Suprapubic skin (tissue), 4 donors: Measurements from ENCODE around the gene MAST4. TPM values are rescaled to one million over a fixed set of nuclear protein-coding genes. Genes with fewer than 3 reads are reported as not detected.

Source experiments
- DNase-seq, 2 donors: peaks; one replicate each; pipeline ENCODE4 v3.0.0-alpha.2; 2019; ENCODE audit warnings: low spot score in 2 of 2
- H3K27ac ChIP-seq: fragments of 200-600 bp; sonication (generic); one replicate; pipeline ENCODE4 v1.5.1; 2019
- H3K27me3 ChIP-seq: fragments of 200-600 bp; sonication (generic); one replicate; pipeline ENCODE4 v1.5.1; 2019
- H3K36me3 ChIP-seq: fragments of 200-600 bp; sonication (generic); one replicate; pipeline ENCODE4 v1.5.1; 2019
- H3K4me1 ChIP-seq: fragments of 200-600 bp; sonication (generic); one replicate; pipeline ENCODE4 v1.5.1; 2019
- H3K4me3 ChIP-seq: fragments of 200-600 bp; sonication (generic); one replicate; pipeline ENCODE4 v1.5.1; 2019; ENCODE audit warnings: mild to moderate bottlenecking
- H3K9me3 ChIP-seq: fragments of 200-600 bp; sonication (generic); one replicate; pipeline ENCODE4 v1.5.1; 2019
- CTCF ChIP-seq, 2 donors: fragments of 200-600 bp in 1 of 2; fragments of 450-650 bp in 1 of 2; sonication (generic) in 1 of 2; IDR thresholded peaks; one replicate each; pipeline ENCODE4 v1.5.1; 2016 to 2019; ENCODE audit warnings: antibody characterized with exemption in 2 of 2, mild to moderate bottlenecking in 1 of 2, moderate library complexity in 1 of 2
- EP300 ChIP-seq: sonication (generic); formaldehyde crosslinking; IDR thresholded peaks from one replicate; pipeline ENCODE4 v1.6.1; 2017; ENCODE audit warnings: antibody characterized with exemption
- POLR2A ChIP-seq, 2 donors: fragments of 450-650 bp; IDR thresholded peaks; one replicate each; pipeline ENCODE4 v1.6.1; 2017; ENCODE audit warnings: antibody characterized with exemption in 2 of 2, mild to moderate bottlenecking in 2 of 2, moderate library complexity in 2 of 2
- POLR2AphosphoS5 ChIP-seq, 3 donors: sonication (generic); formaldehyde crosslinking; IDR thresholded peaks; one replicate each; pipeline ENCODE4 v1.6.1; 2017; ENCODE audit warnings: antibody characterized with exemption in 3 of 3
- WGBS: methylation state at CpG from one replicate; pipeline ENCODE4 v1.1.5; 2018; 5-methylcytosine and 5-hydroxymethylcytosine counted together
- total RNA-seq, 4 donors: library from RNA; depleted of rRNA; stranded (reverse); fragments of >200 nt; gene quantifications; one replicate each; pipeline ENCODE4 v1.1.0, GENCODE V29; 2016

The MAST4 gene
- total RNA-seq, 4 donors from 2014 or later, result 79.2 to 144 (median 98.1) TPM

DNA sequence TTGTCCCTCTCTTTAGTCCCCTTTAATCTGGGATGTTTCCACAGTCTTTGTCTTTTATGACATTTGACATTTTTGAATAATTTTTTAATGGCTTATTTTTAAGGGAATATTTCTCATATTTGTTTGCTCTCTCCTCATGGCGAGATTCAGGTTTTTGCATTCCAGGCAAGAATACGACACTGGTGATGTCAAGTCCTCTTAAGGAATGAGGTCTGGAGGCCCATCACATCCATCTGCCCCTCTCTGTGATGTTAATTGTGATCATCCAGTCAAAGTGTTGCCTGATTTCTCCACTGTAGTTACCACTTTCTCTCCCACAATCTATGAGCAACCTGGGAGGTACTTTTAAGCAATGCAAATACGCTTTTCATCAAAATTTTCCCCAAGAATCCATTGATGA is 193.2 kb downstream of the MAST4 start:
- no peak for DNase-seq
- TF ChIP-seq POLR2A (IDR thresholded peaks at IDR 0.05), result no peak
- TF ChIP-seq POLR2AphosphoS5 (IDR thresholded peaks at IDR 0.05), result no peak
- no peak for TF ChIP-seq CTCF (IDR thresholded peaks at IDR 0.05)
- TF ChIP-seq EP300, result no peak
- Histone ChIP-seq H3K9me3 (no peaks in the 10 kb centered on the region), H3K4me1 (no peaks in the 10 kb centered on the region), H3K36me3 (no peaks in the 10 kb centered on the region), H3K27ac (no peak overlapping the region), H3K4me3 (no peak overlapping the region), H3K27me3 (no peaks in the 10 kb centered on the region)
- 93% methylated on average over 3 of the region's 3 CpGs for WGBS

GRCh38 chr5:66793049-66793448 is 196.9 kb downstream of the MAST4 start:
- WGBS, result 97% methylated on average over 2 of the region's 2 CpGs
- no peaks in the 10 kb centered on the region for H3K4me1 ChIP-seq
- no peak for DNase-seq

GRCh38 chr5:66795682-66796081 is 199.5 kb downstream of the MAST4 start:
- H3K27ac ChIP-seq, result no peak overlapping the region
- no peaks in the 10 kb centered on the region for H3K36me3 ChIP-seq
- H3K4me1 ChIP-seq, result no peaks in the 10 kb centered on the region
- no peaks in the 10 kb centered on the region for H3K27me3 ChIP-seq
- no peak for DNase-seq
- no peaks in the 10 kb centered on the region for H3K9me3 ChIP-seq
- WGBS, result 94% methylated on average over 1 of the region's 1 CpG
- TF ChIP-seq POLR2AphosphoS5 (IDR thresholded peaks at IDR 0.05) (no peak), EP300 (no peak), CTCF (IDR thresholded peaks at IDR 0.05) (no peak), POLR2A (IDR thresholded peaks at IDR 0.05) (no peak)
- no peak overlapping the region for H3K4me3 ChIP-seq

More at GRCh38 chr5:66793049-66793448, 196.9 kb downstream of the MAST4 start:
- Histone ChIP-seq H3K9me3 (no peaks in the 10 kb centered on the region), H3K36me3 (no peaks in the 10 kb centered on the region), H3K4me3 (no peak overlapping the region), H3K27me3 (no peaks in the 10 kb centered on the region), H3K27ac (no peak overlapping the region)
- no peak for TF ChIP-seq EP300
- TF ChIP-seq CTCF (IDR thresholded peaks at IDR 0.05), result no peak
- TF ChIP-seq POLR2A (IDR thresholded peaks at IDR 0.05), result no peak
- no peak for TF ChIP-seq POLR2AphosphoS5 (IDR thresholded peaks at IDR 0.05)

DNA sequence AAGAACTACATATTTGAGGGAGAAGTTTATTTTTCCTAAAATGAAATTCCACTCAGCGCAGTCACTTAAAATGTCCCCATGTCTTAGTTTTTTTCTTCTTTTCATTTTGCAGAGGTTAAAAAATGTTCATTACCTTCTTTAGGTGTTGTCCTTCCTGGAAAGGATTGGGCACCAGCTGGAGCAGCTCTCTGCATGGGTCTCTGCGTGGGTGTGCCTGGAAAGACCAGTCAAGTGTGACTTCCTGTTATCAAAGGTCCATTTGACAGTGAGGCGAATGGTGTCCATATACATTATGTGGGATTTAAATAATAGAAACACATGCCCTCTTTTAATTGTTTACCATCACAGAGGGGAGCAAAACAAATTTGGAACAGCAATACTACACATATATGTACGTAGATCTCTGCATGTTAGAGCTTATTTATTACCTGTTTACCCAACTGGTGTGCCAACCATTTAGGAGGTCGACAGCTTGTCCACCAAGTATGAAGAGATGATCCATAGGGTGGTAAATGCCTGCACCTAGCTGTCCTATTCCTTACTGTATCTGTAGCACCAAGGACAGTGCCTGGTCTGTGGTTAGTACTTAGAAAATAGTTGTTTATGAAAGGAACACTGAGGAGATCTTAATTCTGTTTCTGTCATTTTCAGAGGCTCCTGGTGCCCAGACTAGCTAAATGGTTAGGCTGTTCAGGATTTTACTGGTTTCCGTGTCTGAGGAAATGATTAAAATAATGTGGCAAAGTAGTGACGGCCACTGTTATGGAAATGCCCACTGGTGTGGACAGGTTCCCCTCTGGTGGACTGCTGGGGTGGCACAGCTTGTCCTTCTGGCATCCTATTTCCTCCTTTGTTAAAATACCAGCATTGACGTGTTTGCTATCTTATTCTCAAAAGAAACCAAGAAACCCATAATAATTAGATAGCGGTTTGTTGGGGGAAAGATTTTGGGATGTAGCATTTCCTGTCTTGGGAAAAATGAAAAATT is 200.4 kb downstream of the MAST4 start:
- H3K27me3 ChIP-seq, result no peaks in the 10 kb centered on the region
- WGBS, result 73% methylated on average over 9 of the region's 9 CpGs
- DNase-seq, result no peak

More for the DNA sequence above, 200.4 kb downstream of the MAST4 start:
- no peaks in the 10 kb centered on the region for H3K9me3 ChIP-seq
- H3K4me1 ChIP-seq, result no peaks in the 10 kb centered on the region
- no peak overlapping the region for H3K27ac ChIP-seq
- H3K4me3 ChIP-seq, result no peak overlapping the region
- H3K36me3 ChIP-seq, result no peaks in the 10 kb centered on the region
- TF ChIP-seq POLR2A (IDR thresholded peaks at IDR 0.05), result no peak
- TF ChIP-seq CTCF (IDR thresholded peaks at IDR 0.05), result no peak
- TF ChIP-seq EP300, result no peak
- TF ChIP-seq POLR2AphosphoS5 (IDR thresholded peaks at IDR 0.05), result no peak
